Tracheal epithelial cell (primary cell): ENCODE measurements around the gene GJB5. TPM values are rescaled to one million over a fixed set of nuclear protein-coding genes. Genes with fewer than 3 reads are reported as not detected.

Experiments
- total RNA-seq: library from RNA; depleted of rRNA; stranded (reverse); fragments of >200 nt; gene quantifications from 2 replicates; pipeline ENCODE4 v1.2.1, GENCODE V29; 2014

GJB5 gene
- 65.4 and 74.7 TPM in 2 replicates for total RNA-seq

DNA sequence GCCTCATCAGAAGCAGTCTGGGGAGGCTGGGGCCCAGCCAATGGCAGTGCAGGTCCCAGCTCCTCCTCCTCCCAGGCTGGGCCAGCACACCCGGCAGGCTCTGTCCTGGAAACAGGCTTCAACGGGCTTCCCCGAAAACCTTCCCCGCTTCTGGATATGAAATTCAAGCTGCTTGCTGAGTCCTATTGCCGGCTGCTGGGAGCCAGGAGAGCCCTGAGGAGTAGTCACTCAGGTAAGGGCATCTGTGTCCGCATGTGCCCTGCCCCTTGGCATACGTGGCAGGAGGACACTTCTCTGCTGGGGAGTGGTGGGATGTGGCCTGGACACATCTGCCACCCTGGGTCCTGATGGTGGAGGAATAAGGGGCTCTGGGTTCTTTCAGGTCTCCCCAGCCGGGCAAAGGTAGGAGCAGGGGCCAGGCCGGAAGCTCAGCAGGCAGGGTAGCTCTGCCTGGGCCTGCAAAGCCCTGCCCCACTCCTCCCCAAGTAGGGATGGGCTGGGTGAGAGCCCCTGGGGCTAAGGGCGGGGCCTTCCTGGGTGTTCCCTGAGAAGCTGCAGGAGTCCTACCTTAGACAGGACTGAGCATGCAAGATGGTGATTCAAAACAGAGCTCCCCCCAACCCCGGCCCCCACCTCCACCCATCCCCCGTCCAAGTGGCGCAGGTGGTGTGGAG is at the start of gene GJB5:
Gene GJB5 (plus strand): TSS at position 84 of the 674 bp plus-strand sequence. CDS start 2,284 bp downstream, outside the sequence.

DNA sequence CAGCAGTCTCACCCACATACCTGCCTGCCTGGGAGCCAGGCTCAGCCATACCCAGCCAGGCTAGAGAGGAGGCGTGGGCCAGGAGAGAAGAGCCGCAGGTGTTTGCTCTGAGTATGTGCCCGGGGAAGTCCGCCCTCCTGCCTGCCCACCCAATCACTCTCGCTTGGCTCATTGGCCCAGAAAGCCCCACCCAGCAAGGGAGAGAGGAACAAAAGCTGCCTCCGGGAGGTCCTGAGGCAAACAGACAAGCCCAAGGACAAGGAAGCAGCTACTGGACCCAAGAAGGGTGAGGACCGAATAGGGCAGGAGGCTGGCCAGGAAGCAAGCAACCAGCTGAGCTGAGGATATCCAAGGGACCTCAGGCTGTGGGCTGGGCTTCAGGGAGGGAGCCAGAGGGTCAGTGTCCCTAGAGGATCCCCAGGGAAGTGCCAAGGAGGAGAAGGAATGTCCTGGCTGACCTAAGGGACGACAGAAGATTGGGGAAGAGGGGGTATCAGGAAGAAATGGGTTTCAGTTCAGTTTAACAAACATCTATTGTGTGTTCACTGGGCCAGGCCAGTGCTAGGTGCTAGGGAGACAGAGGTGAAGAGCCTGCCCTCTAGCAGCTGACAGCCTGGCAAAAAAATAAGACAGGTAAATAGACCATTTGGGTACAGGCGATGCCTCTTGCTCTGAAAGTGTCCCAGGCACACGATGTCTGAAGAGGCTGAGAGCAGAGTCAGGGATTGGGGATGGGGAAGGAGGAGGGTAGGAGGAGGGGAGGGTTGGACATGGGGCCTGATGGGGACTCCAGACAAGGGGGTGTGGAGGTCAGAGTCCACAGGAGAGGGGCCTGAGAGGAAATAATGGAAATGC is 4.9 kb downstream of the GJB5 start, which contains the start of gene GJB4:
Gene GJB4 (plus strand): TSS at position 238 of the 855 bp plus-strand sequence. CDS start 1,515 bp downstream, outside the sequence.

GRCh38 chr1:34781071-34781843 is 26.4 kb downstream of the GJB5 start, which contains the start of gene GJB3:
GJB3 (plus strand) TSS chr1:34781214; CDS start chr1:34784763, 3,549 bp downstream.

DNA sequence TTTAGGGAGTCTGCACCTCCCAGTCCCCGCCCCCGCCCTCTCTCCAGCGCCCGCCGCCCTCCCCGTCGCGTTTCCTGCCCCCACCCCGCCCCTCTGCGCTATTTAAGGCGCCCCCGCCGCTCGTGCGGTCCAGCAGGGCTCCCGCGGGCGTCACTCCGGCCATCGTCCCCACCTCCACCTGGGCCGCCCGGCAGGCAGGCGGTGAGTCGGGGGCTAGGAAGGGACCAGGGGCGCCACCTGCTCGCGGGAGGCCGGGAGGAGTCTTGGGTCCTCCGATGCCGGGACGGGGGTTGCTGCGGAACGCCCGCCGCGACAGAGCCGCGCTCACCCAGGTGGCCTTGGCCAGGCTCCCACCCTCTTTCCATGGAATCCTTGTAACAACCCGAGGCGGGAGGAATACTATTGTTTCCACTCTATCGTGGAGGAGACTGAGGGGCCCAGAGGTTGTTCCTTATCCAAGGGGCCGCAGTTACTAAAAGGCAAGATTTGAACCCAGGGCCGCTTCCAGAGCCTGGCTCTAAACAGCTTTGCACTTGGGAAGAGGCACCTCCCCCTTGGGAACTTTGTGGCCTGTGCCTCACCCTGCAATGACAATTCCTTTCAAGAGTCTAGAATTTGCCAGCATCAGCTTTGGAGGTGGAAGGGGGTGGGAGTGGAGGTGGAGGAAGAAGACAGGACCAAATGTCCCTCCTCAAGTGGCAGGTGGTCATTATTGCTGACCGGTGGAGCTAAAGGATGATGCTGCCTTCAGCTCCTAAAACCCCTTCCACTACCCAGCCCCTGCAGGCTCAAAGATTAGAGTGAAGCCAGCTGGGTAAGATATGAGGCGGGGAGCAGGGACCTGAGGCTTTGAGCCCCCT is 38.3 kb downstream of the GJB5 start, which contains the start of gene GJA4:
Gene GJA4 (plus strand): TSS at position 132 of the 860 bp plus-strand sequence. CDS start 1,215 bp downstream, outside the sequence.

Other genes starting within 250 kb of the GJB5 start
- 8.1 and 48.9 TPM in 2 replicates for gene GJB4, start 4.7 kb downstream of the GJB5 start, total RNA-seq
- gene GJB3, start 26.2 kb downstream of the GJB5 start, total RNA-seq: 160 and 174 TPM in 2 replicates
- 0.48 TPM in 1 of 2 replicates, not detected in the other for gene GJA4, start 38.0 kb downstream of the GJB5 start, total RNA-seq
- gene SMIM12, start 104.7 kb downstream of the GJB5 start, total RNA-seq: 26.0 and 29.4 TPM in 2 replicates
- gene DLGAP3, start 174.6 kb downstream of the GJB5 start, total RNA-seq: 0.21 TPM in 1 of 2 replicates, not detected in the other
- gene TMEM35B, start 230.3 kb downstream of the GJB5 start, total RNA-seq: 13.2 and 20.2 TPM in 2 replicates